ENCODE results near the gene MPDU1. TPM values are rescaled to one million over a fixed set of nuclear protein-coding genes. Genes with fewer than 3 reads are reported as not detected.

MPDU1 gene
- total RNA-seq, 1 donor from 2014 or later: 56.3 TPM

GRCh38 chr17:7629939-7630571, 46.4 kb downstream of the MPDU1 start, which contains the start of gene SHBG:
Gene SHBG (plus strand): TSS chr17:7630135. CDS start chr17:7630173, 38 bp downstream.
- FAIRE-seq (no peak), DNase-seq (ENCODE audit: low read depth) (no peak)
- TF ChIP-seq CTCF (IDR thresholded peaks at IDR 0.05; ENCODE audit: insufficient read depth, low read length, severe bottlenecking): no peak
- Histone ChIP-seq H3K36me3 (ENCODE audit: control insufficient read depth, insufficient read depth, low read length) (no peaks in the 10 kb centered on the region), H3K4me3 (ENCODE audit: low read depth, low read length) (no peak within 1 kb of the TSS), H3K27me3 (ENCODE audit: control insufficient read depth, insufficient read depth, low read length) (no peaks in the 10 kb centered on the region)

GRCh38 chr17:7631398-7632380, 48.0 kb downstream of the MPDU1 start:
- H3K36me3 ChIP-seq (ENCODE audit: control insufficient read depth, insufficient read depth, low read length): no peaks in the 10 kb centered on the region
- no peaks in the 10 kb centered on the region for H3K27me3 ChIP-seq (ENCODE audit: control insufficient read depth, insufficient read depth, low read length)
- no peak for TF ChIP-seq CTCF (IDR thresholded peaks at IDR 0.05; ENCODE audit: insufficient read depth, low read length, severe bottlenecking)
- no peak for FAIRE-seq
- no peak for DNase-seq (ENCODE audit: low read depth)
- H3K4me3 ChIP-seq (ENCODE audit: low read depth, low read length): no peak overlapping the region

GRCh38 chr17:7632492-7632894, 48.8 kb downstream of the MPDU1 start:
- peak; percentile 55 for DNase-seq (ENCODE audit: low read depth)
- no peaks in the 10 kb centered on the region for H3K27me3 ChIP-seq (ENCODE audit: control insufficient read depth, insufficient read depth, low read length)
- H3K36me3 ChIP-seq (ENCODE audit: control insufficient read depth, insufficient read depth, low read length): no peaks in the 10 kb centered on the region
- peak; percentile 84 for TF ChIP-seq CTCF (IDR thresholded peaks at IDR 0.05; ENCODE audit: insufficient read depth, low read length, severe bottlenecking)
- no peak for FAIRE-seq
- H3K4me3 ChIP-seq (ENCODE audit: low read depth, low read length): no peak overlapping the region

GRCh38 chr17:7633093-7633492, 49.4 kb downstream of the MPDU1 start:
- no peaks in the 10 kb centered on the region for H3K27me3 ChIP-seq (ENCODE audit: control insufficient read depth, insufficient read depth, low read length)
- no peak overlapping the region for H3K4me3 ChIP-seq (ENCODE audit: low read depth, low read length)
- no peak for DNase-seq (ENCODE audit: low read depth)
- no peak for TF ChIP-seq CTCF (IDR thresholded peaks at IDR 0.05; ENCODE audit: insufficient read depth, low read length, severe bottlenecking)
- H3K36me3 ChIP-seq (ENCODE audit: control insufficient read depth, insufficient read depth, low read length): no peaks in the 10 kb centered on the region
- no peak for FAIRE-seq

- DNase-seq (ENCODE audit: low read depth) (no peak), FAIRE-seq (no peak)
- Histone ChIP-seq H3K36me3 (ENCODE audit: control insufficient read depth, insufficient read depth, low read length) (no peaks in the 10 kb centered on the region), H3K4me3 (ENCODE audit: low read depth, low read length) (no peak overlapping the region), H3K27me3 (ENCODE audit: control insufficient read depth, insufficient read depth, low read length) (no peaks in the 10 kb centered on the region)
- TF ChIP-seq CTCF (IDR thresholded peaks at IDR 0.05; ENCODE audit: insufficient read depth, low read length, severe bottlenecking): peak; percentile 43
Observed at GRCh38 chr17:7634384-7634783, 50.7 kb downstream of the MPDU1 start.

All from bronchial epithelial cell (primary cell).